Activated naive CD4-positive, alpha-beta T cell treated with anti-CD3 and anti-CD28 coated beads, Interleukin-2, amount 50 U/mL, for 24 hours (primary cell): ENCODE measurements around the gene RAPSN.

Source experiments
- H3K27ac Mint-ChIP-seq: one replicate; pipeline ENCODE4 v1.8.0; 2021; ENCODE audit warnings: mild to moderate bottlenecking, mixed read lengths
- H3K27me3 Mint-ChIP-seq: one replicate; pipeline ENCODE4 v1.8.0; 2021; ENCODE audit warnings: mixed read lengths
- H3K36me3 Mint-ChIP-seq: one replicate; pipeline ENCODE4 v1.8.0; 2021; ENCODE audit warnings: mixed read lengths
- H3K4me1 Mint-ChIP-seq: one replicate; pipeline ENCODE4 v1.8.0; 2021; ENCODE audit warnings: mixed read lengths
- H3K4me3 Mint-ChIP-seq: one replicate; pipeline ENCODE4 v1.8.0; 2021; ENCODE audit warnings: mild to moderate bottlenecking, mixed read lengths
- H3K9me3 Mint-ChIP-seq: one replicate; pipeline ENCODE4 v1.8.0; 2021; ENCODE audit warnings: mixed read lengths

The RAPSN gene

GRCh38 chr11:47445840-47446239 is 3.1 kb downstream of the RAPSN start:
- no peak overlapping the region for H3K27ac Mint-ChIP-seq
- H3K4me3 Mint-ChIP-seq, result no peak overlapping the region
- H3K9me3 Mint-ChIP-seq, result no peaks in the 10 kb centered on the region
- no peaks in the 10 kb centered on the region for H3K27me3 Mint-ChIP-seq
- H3K36me3 Mint-ChIP-seq, result no peaks in the 10 kb centered on the region
- no peaks in the 10 kb centered on the region for H3K4me1 Mint-ChIP-seq

- H3K27ac Mint-ChIP-seq, result no peak overlapping the region
- no peaks in the 10 kb centered on the region for H3K27me3 Mint-ChIP-seq
- H3K36me3 Mint-ChIP-seq, result no peaks in the 10 kb centered on the region
Measured at GRCh38 chr11:47443817-47444216, 5.1 kb downstream of the RAPSN start.

GRCh38 chr11:47443028-47443700 is 5.8 kb downstream of the RAPSN start:
- no peaks in the 10 kb centered on the region for H3K9me3 Mint-ChIP-seq
- no peaks in the 10 kb centered on the region for H3K36me3 Mint-ChIP-seq
- no peaks in the 10 kb centered on the region for H3K4me1 Mint-ChIP-seq
- H3K27me3 Mint-ChIP-seq, result no peaks in the 10 kb centered on the region
- no peak overlapping the region for H3K27ac Mint-ChIP-seq
- no peak overlapping the region for H3K4me3 Mint-ChIP-seq

More at GRCh38 chr11:47443817-47444216, 5.1 kb downstream of the RAPSN start:
- no peak overlapping the region for H3K4me3 Mint-ChIP-seq
- H3K9me3 Mint-ChIP-seq, result no peaks in the 10 kb centered on the region
- H3K4me1 Mint-ChIP-seq, result no peaks in the 10 kb centered on the region

GRCh38 chr11:47442514-47442913 is 6.4 kb downstream of the RAPSN start:
- H3K9me3 Mint-ChIP-seq, result no peaks in the 10 kb centered on the region
- no peaks in the 10 kb centered on the region for H3K36me3 Mint-ChIP-seq
- H3K4me3 Mint-ChIP-seq, result no peak overlapping the region
- no peak overlapping the region for H3K27ac Mint-ChIP-seq
- no peaks in the 10 kb centered on the region for H3K27me3 Mint-ChIP-seq
- H3K4me1 Mint-ChIP-seq, result no peaks in the 10 kb centered on the region

GRCh38 chr11:47441421-47441820 is 7.5 kb downstream of the RAPSN start:
- Mint-ChIP-seq H3K36me3 (no peaks in the 10 kb centered on the region), H3K9me3 (no peaks in the 10 kb centered on the region), H3K4me1 (no peaks in the 10 kb centered on the region), H3K27me3 (no peaks in the 10 kb centered on the region), H3K4me3 (no peak overlapping the region), H3K27ac (no peak overlapping the region)

- Mint-ChIP-seq H3K9me3 (no peaks in the 10 kb centered on the region), H3K27me3 (no peaks in the 10 kb centered on the region), H3K4me1 (no peaks in the 10 kb centered on the region), H3K36me3 (no peaks in the 10 kb centered on the region), H3K27ac (no peak overlapping the region), H3K4me3 (no peak overlapping the region)
Measured at GRCh38 chr11:47440054-47440476, 8.9 kb downstream of the RAPSN start.

GRCh38 chr11:47438721-47439120 is 10.2 kb downstream of the RAPSN start:
- H3K36me3 Mint-ChIP-seq, result no peaks in the 10 kb centered on the region
- no peaks in the 10 kb centered on the region for H3K27me3 Mint-ChIP-seq
- no peaks in the 10 kb centered on the region for H3K4me1 Mint-ChIP-seq
- H3K9me3 Mint-ChIP-seq, result no peaks in the 10 kb centered on the region
- H3K4me3 Mint-ChIP-seq, result no peak overlapping the region
- H3K27ac Mint-ChIP-seq, result no peak overlapping the region

- Mint-ChIP-seq H3K36me3 (no peaks in the 10 kb centered on the region), H3K4me1 (no peaks in the 10 kb centered on the region), H3K9me3 (no peaks in the 10 kb centered on the region), H3K27me3 (no peaks in the 10 kb centered on the region), H3K4me3 (no peak overlapping the region), H3K27ac (no peak overlapping the region)
Measured at GRCh38 chr11:47437746-47438418, 11.1 kb downstream of the RAPSN start.

- no peaks in the 10 kb centered on the region for H3K4me1 Mint-ChIP-seq
- H3K9me3 Mint-ChIP-seq, result no peaks in the 10 kb centered on the region
- H3K27ac Mint-ChIP-seq, result no peak overlapping the region
- no peak overlapping the region for H3K4me3 Mint-ChIP-seq
- no peaks in the 10 kb centered on the region for H3K27me3 Mint-ChIP-seq
- no peaks in the 10 kb centered on the region for H3K36me3 Mint-ChIP-seq
Measured at GRCh38 chr11:47437218-47437745, 11.7 kb downstream of the RAPSN start.

GRCh38 chr11:47436726-47437125 is 12.2 kb downstream of the RAPSN start:
- no peaks in the 10 kb centered on the region for H3K36me3 Mint-ChIP-seq
- no peaks in the 10 kb centered on the region for H3K27me3 Mint-ChIP-seq
- H3K27ac Mint-ChIP-seq, result no peak overlapping the region
- no peak overlapping the region for H3K4me3 Mint-ChIP-seq
- H3K9me3 Mint-ChIP-seq, result no peaks in the 10 kb centered on the region
- H3K4me1 Mint-ChIP-seq, result no peaks in the 10 kb centered on the region

- Mint-ChIP-seq H3K27me3 (no peaks in the 10 kb centered on the region), H3K36me3 (no peaks in the 10 kb centered on the region), H3K4me3 (no peak overlapping the region), H3K9me3 (no peaks in the 10 kb centered on the region), H3K27ac (no peak overlapping the region), H3K4me1 (no peaks in the 10 kb centered on the region)
Measured at GRCh38 chr11:47435687-47436086, 13.2 kb downstream of the RAPSN start.

- H3K36me3 Mint-ChIP-seq, result no peaks in the 10 kb centered on the region
Measured at GRCh38 chr11:47434011-47434786, 14.7 kb downstream of the RAPSN start.

GRCh38 chr11:47433157-47433556 is 15.8 kb downstream of the RAPSN start:
- H3K36me3 Mint-ChIP-seq, result no peaks in the 10 kb centered on the region
- H3K4me3 Mint-ChIP-seq, result no peak overlapping the region
- H3K27ac Mint-ChIP-seq, result no peak overlapping the region
- H3K9me3 Mint-ChIP-seq, result no peaks in the 10 kb centered on the region
- no peaks in the 10 kb centered on the region for H3K4me1 Mint-ChIP-seq
- H3K27me3 Mint-ChIP-seq, result no peaks in the 10 kb centered on the region

More at GRCh38 chr11:47434011-47434786, 14.7 kb downstream of the RAPSN start:
- Mint-ChIP-seq H3K27me3 (no peaks in the 10 kb centered on the region), H3K4me1 (no peaks in the 10 kb centered on the region), H3K27ac (no peak overlapping the region), H3K9me3 (no peaks in the 10 kb centered on the region), H3K4me3 (no peak overlapping the region)

GRCh38 chr11:47431356-47432083 is 17.4 kb downstream of the RAPSN start:
- H3K4me1 Mint-ChIP-seq, result peaks cover 2% of the 10 kb centered on the region
- no peaks in the 10 kb centered on the region for H3K36me3 Mint-ChIP-seq
- H3K9me3 Mint-ChIP-seq, result no peaks in the 10 kb centered on the region
- H3K27me3 Mint-ChIP-seq, result no peaks in the 10 kb centered on the region
- H3K27ac Mint-ChIP-seq, result no peak overlapping the region
- H3K4me3 Mint-ChIP-seq, result no peak overlapping the region

- Mint-ChIP-seq H3K4me1 (peaks cover 12% of the 10 kb centered on the region), H3K27ac (no peak overlapping the region), H3K36me3 (peaks cover 4% of the 10 kb centered on the region), H3K4me3 (no peak overlapping the region), H3K27me3 (no peaks in the 10 kb centered on the region), H3K9me3 (no peaks in the 10 kb centered on the region)
Measured at GRCh38 chr11:47430524-47430923, 18.4 kb downstream of the RAPSN start.
